Osteocyte (in vitro differentiated cells): ENCODE results near the gene ZNF423. TPM values are rescaled to one million over a fixed set of nuclear protein-coding genes. Genes with fewer than 3 reads are reported as not detected.
"Not testable (repeated sequence)": the region's sequence is repeated elsewhere in the genome, so short reads cannot be mapped to it uniquely, and the experiment has no call there.

Experiments
- DNase-seq: peaks from one replicate; pipeline ENCODE4 v3.0.0; 2021; ENCODE audit warnings: mixed read lengths; ENCODE audit not compliant: unreplicated experiment; ENCODE audit errors: extremely low spot score
- H3K27ac Mint-ChIP-seq: one replicate; pipeline ENCODE4 v1.8.0; 2021; ENCODE audit warnings: mild to moderate bottlenecking, mixed read lengths; ENCODE audit not compliant: unreplicated experiment
- H3K27me3 Mint-ChIP-seq: one replicate; pipeline ENCODE4 v1.8.0; 2021; ENCODE audit warnings: mixed read lengths; ENCODE audit not compliant: unreplicated experiment
- H3K36me3 Mint-ChIP-seq: one replicate; pipeline ENCODE4 v1.8.0; 2021; ENCODE audit warnings: mixed read lengths; ENCODE audit not compliant: unreplicated experiment
- H3K4me1 Mint-ChIP-seq: one replicate; pipeline ENCODE4 v1.8.0; 2021; ENCODE audit warnings: mixed read lengths; ENCODE audit not compliant: unreplicated experiment
- H3K4me3 Mint-ChIP-seq: one replicate; pipeline ENCODE4 v1.8.0; 2021; ENCODE audit warnings: mild to moderate bottlenecking, moderate library complexity, mixed read lengths; ENCODE audit not compliant: unreplicated experiment
- H3K9me3 Mint-ChIP-seq: one replicate; pipeline ENCODE4 v1.8.0; 2021; ENCODE audit warnings: mixed read lengths; ENCODE audit not compliant: unreplicated experiment
- CTCF ChIP-seq: fragments of 200-600 bp; sonication (generic); IDR thresholded peaks from 2 replicates; pipeline ENCODE4 v1.5.0; 2021; ENCODE audit warnings: antibody characterized with exemption, mild to moderate bottlenecking, moderate library complexity
- total RNA-seq: library from RNA; stranded (reverse); gene quantifications from 2 replicates; pipeline ENCODE4 v1.2.1, GENCODE V29; 2021

Gene ZNF423
- total RNA-seq, 1 donor from 2014 or later = 25.1 TPM

DNA sequence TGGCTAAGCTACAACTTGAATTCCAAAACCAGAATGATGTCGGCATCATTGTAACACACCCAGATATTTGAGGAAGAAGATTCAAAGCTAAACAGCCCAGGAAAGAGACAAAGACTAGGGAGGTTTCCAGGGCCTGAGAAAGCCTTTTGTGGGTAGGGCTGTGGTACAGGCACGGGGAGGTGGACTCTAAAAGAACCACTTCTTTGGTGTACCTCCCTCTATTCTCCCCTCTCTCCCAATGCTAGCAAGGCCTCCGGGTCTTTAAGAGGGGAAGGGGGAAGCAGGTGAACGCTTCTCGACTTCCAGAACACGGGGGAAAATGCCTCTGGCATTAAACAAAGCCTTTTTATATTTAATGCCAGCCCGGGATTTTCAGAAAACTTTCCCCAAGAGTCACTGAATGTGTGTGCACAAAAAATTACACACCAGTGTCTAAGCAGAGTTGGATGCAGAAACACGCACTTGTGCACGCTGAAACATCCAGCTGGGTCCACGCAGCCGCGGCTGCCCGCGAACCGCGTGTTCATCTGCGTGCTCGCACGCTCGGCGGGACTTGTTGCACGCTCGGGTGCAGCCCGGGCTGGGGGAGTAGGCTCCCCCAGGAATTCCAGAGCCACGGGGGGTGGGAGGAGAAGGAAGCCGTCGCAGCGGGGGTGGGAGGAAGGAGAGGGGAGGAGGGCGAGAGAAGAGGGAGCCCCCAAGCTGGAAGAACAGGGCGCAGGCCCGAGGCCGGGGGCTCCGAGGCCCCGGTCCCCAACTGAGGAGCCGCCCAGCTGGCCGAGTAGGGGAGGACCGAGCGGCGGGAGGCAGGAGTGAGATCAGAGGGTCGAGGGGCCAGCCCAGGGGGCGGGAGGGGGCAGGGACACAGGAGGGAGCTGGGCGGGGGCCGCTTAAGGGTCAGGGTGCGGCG, 20.1 kb upstream of the ZNF423 start:
- no peak for TF ChIP-seq CTCF
- no peak for DNase-seq
- peak overlapping the region; percentile 20 for H3K27ac Mint-ChIP-seq
- H3K4me3 Mint-ChIP-seq = peak overlapping the region; percentile 46
- peaks cover 7% of the 10 kb centered on the region for H3K27me3 Mint-ChIP-seq
- H3K9me3 Mint-ChIP-seq = no peaks in the 10 kb centered on the region
- H3K36me3 Mint-ChIP-seq = no peaks in the 10 kb centered on the region
- peaks cover 9% of the 10 kb centered on the region for H3K4me1 Mint-ChIP-seq

- no peaks in the 10 kb centered on the region for H3K9me3 Mint-ChIP-seq
- H3K4me1 Mint-ChIP-seq = peaks cover 9% of the 10 kb centered on the region
- no peak overlapping the region for H3K4me3 Mint-ChIP-seq
- no peak overlapping the region for H3K27ac Mint-ChIP-seq
- no peaks in the 10 kb centered on the region for H3K36me3 Mint-ChIP-seq
- peaks cover 7% of the 10 kb centered on the region for H3K27me3 Mint-ChIP-seq
- TF ChIP-seq CTCF = no peak
- no peak for DNase-seq
Observed at GRCh38 chr16:49874613-49875237, 18.8 kb upstream of the ZNF423 start.

- peaks cover 14% of the 10 kb centered on the region for H3K4me1 Mint-ChIP-seq
- H3K36me3 Mint-ChIP-seq, H3K9me3 Mint-ChIP-seq, DNase-seq, H3K4me3 Mint-ChIP-seq, H3K27ac Mint-ChIP-seq: not testable (repeated sequence)
- H3K27me3 Mint-ChIP-seq = peaks cover 11% of the 10 kb centered on the region
Observed at GRCh38 chr16:49871824-49872223, 15.9 kb upstream of the ZNF423 start.

- TF ChIP-seq CTCF = no peak
- no peaks in the 10 kb centered on the region for H3K9me3 Mint-ChIP-seq
Observed at GRCh38 chr16:49869731-49870130, 13.8 kb upstream of the ZNF423 start.

DNA sequence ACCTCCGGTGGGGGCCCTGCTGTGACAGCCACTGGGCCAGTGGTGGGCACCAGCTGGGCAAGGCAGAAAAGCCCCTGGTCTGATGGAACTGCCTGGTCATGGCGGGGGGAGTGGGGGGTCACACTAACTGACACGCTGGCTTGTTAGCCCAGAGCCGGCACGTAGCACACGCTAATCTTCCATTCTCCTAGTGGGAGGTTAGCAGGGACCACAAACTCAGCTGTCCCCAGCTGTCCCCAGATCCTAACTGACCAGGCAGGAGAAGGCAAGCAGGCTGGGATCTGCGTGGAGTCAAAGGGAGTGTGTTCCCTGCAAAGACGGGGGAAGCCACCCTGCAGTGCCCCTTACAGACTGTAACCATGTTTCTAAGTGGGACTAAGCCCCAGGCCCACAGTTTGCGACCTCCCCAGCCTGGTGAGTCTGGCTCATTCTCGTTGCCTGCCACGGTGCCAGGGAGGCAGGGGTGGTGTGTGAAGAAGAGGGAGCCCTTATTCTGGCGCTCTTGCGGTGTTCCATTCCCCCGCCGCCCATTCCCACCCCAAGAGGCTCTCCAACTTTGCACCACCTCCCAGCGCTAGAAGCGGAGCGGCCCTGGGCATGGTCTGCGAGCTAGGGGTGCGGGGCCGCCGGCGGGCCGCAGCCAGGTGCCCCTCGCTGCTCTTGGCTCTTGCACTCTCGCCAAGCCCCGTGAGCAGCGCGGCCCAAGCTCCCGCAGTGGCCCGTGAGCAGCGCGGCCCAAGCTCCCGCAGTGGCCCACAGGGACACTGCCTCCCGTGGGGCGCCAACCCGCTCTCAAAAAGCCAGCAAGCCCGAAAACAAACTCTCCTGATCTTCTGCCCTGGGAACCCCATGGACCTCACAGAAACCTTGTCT, 12.1 kb upstream of the ZNF423 start:
- Mint-ChIP-seq H3K27ac (no peak overlapping the region), H3K27me3 (peaks cover 10% of the 10 kb centered on the region), H3K4me3 (no peak overlapping the region), H3K36me3 (no peaks in the 10 kb centered on the region), H3K9me3 (no peaks in the 10 kb centered on the region), H3K4me1 (peaks cover 14% of the 10 kb centered on the region)
- no peak for TF ChIP-seq CTCF
- DNase-seq = no peak

More at GRCh38 chr16:49869731-49870130, 13.8 kb upstream of the ZNF423 start:
- no peaks in the 10 kb centered on the region for H3K36me3 Mint-ChIP-seq
- peaks cover 11% of the 10 kb centered on the region for H3K27me3 Mint-ChIP-seq
- H3K4me1 Mint-ChIP-seq = peaks cover 14% of the 10 kb centered on the region
- DNase-seq = no peak
- H3K27ac Mint-ChIP-seq = no peak overlapping the region
- H3K4me3 Mint-ChIP-seq = no peak overlapping the region
